Inflammatory macrophage treated with lipopolysaccharide for 4 hours (primary cell): Measurements from ENCODE around the gene ZC3H11A.
"Not testable (repeated sequence)": the region's sequence is repeated elsewhere in the genome, so short reads cannot be mapped to it uniquely, and the experiment has no call there.

Experiments
- DNase-seq: peaks from one replicate; pipeline ENCODE4 v3.0.0-alpha.2; 2020

Gene ZC3H11A

DNA sequence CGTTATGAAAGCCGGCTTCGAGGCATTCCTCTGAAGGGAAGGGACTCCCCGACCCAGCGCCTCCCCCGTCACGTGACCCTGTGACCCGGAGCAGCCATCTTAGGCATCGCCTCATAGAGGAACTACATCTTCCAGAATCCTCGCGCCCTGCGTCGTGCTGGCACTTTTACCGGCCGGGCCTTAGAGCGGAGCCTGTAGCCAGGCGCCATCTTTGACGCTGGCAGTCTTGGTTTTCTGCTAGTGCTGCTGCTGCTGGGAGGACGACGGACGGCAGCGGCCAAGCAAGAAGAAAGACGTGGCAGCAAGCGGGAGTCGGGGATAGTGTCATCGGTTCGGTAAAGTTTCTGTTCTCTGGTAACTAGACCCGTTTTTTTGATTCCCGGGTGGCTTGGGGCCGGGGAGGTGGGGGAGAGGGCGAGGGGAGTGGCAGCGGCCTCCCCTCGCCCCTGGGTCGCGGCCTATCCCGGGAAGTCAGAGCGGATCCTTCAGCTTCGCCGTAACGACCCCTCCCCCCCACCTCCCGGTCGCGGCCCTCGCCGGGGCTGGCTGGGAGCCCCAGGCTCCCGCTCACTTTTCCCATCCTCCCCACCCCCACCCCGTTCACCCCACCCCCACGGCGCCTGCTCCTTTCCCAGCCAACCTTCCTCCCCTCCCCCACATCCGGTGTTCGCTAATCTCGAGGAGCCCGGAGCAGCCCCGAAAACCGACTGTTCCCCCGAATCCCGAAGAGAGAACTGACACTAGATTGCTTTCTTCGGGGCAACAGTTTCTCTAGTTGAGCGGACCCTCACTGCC lies at the start of gene ZC3H11A, which contains the start of gene ZBED6:
Gene ZC3H11A (plus strand): TSS at position 183 of the 795 bp plus-strand sequence. CDS start 21,448 bp downstream, outside the sequence.
Gene ZBED6 (plus strand): TSS at position 183 of the 795 bp plus-strand sequence. CDS start 1,900 bp downstream, outside the sequence.
- DNase-seq, result peak; percentile 100

GRCh38 chr1:203746281-203746680 lies 49.1 kb upstream of the ZC3H11A start:
- no peak for DNase-seq

DNA sequence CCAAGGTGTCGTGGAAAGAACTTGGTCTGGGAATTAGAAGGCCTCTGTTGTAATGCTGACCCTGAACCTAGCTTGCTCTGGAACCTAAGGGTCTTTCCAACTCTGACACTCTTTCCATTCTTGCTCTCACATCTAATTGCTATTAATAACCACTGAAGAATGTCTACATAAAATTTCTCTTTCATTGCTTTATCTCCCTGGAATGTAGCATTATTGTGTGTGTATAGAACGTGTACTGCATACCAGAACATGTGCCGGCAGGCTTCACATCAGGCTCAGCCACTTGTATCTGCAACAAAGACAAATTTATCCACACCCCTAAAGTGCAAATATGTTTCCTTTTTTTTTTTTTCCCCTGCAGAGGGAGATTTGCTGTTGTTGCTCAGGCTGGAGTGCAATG lies 44.4 kb upstream of the ZC3H11A start:
- no peak for DNase-seq

- DNase-seq, result not testable (repeated sequence)
These were observed 43.6 kb upstream of the ZC3H11A start for GRCh38 chr1:203751618-203752361.

- peak; percentile 74 for DNase-seq
These were observed 41.0 kb upstream of the ZC3H11A start for GRCh38 chr1:203754455-203754864.

DNA sequence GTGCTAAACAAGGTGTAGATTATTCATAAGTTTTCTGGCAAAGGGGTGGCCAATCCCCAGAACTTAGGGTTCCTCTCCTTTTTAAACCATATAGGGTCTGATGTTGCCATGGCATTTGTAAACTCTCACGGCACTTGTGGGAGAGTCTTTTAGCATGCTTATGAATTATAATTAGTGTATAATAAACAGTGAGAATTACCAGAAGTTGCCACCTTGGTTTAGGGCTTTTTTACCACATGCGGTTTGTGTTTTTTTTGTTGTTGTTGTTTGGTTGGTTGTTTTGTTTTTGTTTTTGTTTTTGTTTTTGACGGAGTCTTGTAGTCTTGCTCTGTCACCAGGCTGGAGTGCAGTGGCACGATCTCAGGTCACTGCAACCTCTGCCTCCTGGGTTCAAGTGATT lies 39.4 kb upstream of the ZC3H11A start:
- no peak for DNase-seq

DNA sequence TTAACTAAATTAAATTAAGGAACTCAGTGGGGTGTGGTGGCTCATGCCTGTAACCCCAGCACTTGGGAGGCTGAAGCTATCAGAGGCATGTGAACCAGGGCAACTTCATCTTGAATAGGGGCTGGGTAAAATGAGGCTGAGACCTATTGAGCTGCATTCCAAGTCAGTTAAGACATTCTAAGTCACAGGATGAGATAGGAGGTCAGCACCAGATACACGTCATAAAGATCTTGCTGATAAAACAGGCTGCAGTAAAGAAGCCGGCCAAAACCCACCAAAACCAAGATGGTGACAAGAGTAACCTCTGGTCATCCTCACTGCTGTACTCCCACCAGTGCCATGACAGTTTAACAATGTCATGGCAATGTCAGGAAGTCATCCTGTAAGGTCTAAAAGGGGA lies 36.7 kb upstream of the ZC3H11A start:
- not testable (repeated sequence) for DNase-seq

- DNase-seq, result no peak
These were observed 34.9 kb upstream of the ZC3H11A start for GRCh38 chr1:203760506-203760905.

DNA sequence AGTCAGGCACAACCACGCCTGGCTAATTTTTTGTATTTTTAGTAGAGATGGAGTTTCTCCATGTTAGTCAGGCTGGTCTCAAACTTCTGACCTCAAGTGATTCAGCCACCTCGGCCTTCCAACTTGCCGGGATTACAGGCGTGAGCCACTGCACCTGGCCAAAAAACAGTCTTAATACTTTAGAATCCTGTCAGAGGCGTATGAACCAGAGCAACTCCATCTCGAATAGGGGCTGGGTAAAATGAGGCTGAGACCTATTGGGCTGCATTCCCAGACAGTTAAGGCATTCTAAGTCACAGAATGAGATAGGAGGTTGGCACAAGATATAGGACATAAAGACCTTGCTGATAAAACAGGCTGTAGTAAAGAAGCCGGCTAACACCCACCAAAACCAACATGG lies 33.5 kb upstream of the ZC3H11A start:
- DNase-seq, result not testable (repeated sequence)

DNA sequence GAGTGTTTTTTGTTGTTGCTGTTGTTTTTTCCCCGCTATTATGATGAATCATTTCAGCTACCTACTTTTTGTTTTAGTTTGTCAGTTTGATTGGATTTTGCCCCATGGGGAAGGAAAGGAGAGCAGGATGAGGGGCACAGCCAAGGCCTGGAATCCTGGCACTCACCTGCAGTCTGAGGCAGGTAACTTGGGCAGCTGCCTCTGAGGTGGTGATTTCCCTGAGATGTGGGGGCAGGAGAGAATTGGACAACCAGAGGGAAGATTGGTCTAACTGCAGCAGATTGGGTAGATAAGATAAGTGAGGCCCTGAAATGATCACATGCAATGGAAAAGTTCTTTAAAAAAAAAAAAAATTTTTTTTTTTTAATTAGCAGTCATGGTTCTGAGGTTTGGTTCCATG lies 31.9 kb upstream of the ZC3H11A start:
- DNase-seq, result no peak

- DNase-seq, result no peak
These were observed 31.1 kb upstream of the ZC3H11A start for GRCh38 chr1:203764105-203765028.

- DNase-seq, result no peak
These were observed 30.2 kb upstream of the ZC3H11A start, which contains the start of gene LAX1 for GRCh38 chr1:203765029-203765837. LAX1 (plus strand) TSS chr1:203765183; CDS start chr1:203765566, 383 bp downstream.

DNA sequence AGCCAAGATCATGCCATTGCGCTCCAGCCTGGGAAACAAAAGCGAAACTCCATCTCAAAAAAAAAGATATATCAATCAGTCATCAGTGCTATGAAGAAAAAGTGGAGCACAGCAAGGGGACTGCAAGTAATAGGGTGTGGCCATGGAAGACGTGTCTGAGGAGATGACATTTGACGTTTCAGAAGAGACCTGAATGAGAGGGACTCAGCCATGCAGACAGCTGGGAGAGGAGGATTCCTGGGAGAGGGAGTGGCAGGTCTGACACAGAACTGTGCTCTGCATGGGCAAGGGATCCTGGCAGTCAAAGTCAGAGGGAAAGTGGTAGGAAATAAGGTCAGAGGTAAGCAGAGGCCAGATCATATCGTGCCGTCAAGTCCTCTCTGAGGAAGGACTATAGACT lies 27.2 kb upstream of the ZC3H11A start:
- DNase-seq, result peak; percentile 48

DNA sequence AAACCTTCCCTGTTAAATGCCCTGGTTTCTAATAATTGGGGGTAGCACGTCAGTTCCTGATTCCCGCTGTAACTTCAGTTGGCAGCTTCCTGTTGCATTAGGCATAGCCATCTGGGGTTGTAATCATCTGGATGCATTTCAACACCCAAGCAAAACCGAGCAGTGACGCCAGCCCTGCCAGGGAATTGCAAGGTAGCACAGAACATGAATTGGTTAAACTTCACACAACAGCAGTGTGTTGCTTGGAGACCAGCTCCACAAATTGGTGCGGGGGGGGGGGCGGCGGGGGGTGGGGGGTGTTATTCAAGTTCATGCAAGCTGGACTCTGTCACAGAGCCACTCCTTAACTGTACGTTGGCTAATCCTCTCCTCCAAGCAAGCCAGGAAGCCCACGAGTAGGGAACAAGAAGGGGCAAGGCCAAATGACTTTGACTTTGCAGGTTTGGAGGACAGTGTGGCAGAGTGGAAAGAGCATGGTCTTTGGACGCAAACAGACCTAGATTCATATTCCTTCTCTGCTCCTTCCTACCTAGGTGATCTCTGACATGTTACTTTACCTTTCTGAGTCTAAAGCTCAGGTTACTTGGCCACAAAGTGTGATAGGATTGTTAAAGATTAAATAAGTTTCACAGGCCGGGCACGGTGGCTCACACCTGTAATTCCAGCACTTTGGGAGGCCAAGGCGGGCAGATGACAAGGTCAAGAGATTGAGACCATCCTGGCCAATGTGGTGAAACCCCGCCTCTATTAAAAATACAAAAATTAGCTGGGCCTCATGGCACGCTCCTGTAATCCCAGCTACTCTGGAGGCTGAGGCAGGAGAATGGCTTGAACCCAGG lies 25.7 kb upstream of the ZC3H11A start:
- peak; percentile 94 for DNase-seq

- DNase-seq, result no peak
These were observed 23.5 kb upstream of the ZC3H11A start for GRCh38 chr1:203771901-203772301.

DNA sequence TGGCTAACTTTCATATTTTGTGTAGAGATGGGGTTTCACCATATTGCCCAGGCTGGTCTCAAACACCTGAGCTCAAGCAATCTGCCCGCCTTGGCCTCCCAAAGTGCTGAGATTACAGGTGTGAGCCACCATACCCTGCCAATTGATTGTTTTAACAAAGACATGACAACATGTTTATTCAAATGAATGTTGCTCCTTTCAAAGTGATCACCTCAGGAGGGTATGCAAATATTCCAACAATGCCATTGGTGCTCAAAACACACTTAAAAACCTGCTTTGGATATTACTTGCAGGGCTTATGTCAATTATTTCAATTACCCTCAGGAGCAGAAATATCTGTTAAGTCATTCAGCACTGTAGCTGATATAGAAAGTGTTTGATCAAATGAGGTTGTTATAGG lies 22.6 kb upstream of the ZC3H11A start:
- no peak for DNase-seq

DNA sequence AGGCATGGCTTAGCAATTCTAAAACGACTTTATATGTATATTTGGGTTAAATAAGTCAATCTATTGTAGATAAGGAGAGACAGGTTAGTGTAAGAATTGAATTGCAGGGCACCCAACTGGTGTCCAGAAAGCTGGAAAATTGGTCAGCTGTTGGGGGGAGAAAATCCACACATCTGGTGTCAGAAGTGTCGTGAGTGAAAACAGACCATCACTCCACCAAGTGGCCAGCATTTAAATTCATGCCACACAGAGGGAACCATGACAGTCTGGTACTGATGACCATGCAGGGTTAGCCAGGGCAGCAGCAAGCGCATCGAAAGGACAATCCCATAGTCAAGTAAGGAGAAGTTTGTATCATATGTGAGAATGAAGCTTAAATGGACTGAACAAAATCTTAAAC lies 18.8 kb upstream of the ZC3H11A start:
- peak; percentile 10 for DNase-seq

DNA sequence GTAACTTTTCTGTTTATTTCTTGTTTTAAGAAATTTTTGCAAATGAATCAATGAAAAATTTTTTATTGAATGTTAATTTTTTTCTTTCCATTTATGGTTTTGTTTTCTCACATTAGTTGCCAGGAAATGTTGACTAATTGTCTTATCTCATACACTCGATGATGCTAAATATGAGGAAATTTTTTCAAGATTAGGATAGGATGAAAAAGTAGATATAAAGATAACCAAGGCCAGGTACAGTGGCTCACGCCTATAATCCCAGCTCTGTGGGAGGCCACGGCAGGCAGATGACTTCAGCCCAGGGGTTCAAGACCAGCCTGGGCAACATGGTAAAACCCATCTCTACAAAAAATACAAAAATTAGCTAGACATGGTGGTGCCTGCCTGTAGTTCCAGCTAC lies 17.8 kb upstream of the ZC3H11A start:
- no peak for DNase-seq

DNA sequence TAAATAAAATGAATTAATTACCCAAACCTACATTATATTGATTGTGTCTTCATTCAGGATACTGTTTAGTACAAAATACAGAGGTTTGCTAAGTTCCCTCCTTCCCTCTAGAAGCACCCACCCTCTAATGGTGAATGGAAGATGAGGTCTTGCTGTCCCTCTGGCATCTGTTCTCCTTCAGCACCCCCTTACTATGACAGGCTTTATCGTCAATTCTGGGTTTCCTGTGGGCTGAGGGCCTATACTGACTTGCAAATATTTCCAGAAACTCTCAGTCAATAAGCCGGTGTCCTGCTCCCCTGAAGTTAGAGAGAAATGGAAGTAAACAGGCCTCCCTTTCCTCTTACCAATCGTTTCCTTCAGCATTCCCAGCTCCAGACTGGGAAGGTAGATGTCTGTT lies 17.3 kb upstream of the ZC3H11A start:
- DNase-seq, result no peak

DNA sequence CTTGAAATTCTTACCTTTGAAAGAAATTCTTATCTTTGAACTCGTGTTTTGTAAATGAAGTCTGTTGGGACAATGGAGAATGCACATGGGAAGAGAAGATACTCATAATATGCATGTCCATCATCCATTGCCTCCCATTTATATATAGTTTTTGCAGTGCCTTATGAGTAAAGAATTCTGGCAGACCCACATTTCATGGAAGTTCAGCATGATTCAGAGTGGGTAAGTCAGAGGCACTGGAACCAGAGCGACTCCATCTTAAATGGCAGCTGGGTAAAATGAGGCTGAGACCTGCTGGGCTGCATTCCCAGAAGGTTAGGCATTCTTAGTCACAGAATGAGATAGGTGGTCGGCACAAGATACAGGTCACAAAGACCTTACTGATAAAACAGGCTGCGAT lies 16.6 kb upstream of the ZC3H11A start:
- DNase-seq, result no peak

DNA sequence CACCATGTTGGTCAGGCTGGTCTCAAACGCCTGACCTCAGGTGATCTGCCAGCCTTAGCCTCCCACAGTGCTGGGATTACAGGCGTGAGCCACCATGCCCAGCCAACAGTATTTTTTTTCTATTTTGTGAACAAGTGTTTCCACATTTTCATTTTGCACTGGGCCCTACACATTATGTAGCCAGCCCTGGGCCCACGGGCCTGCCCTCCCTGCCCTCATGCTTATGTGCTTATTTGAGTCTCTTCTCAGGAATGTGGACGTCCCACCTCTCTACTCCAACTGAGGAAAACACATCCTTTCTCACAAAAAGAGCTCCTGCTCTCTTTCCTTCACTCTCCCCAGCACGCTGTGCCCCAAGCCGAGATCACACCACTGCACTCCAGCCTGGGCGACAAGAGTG lies 13.5 kb upstream of the ZC3H11A start:
- no peak for DNase-seq
